RWPE2 (cell line): Measurements from ENCODE around the gene POLL.

Source experiments
- ATAC-seq: fragments of 200-7000 bp; cut with Tn5 transposase; 3 replicates; pipeline ENCODE4 v1.9.1; 2021; ENCODE audit warnings: low read depth
- DNase-seq: peaks from one replicate; pipeline ENCODE4 v3.0.0-alpha.2; 2020; ENCODE audit warnings: low spot score
- H3K27ac ChIP-seq: fragments of 450-650 bp; 2 replicates; pipeline ENCODE4 v1.5.1; 2017; ENCODE audit warnings: mild to moderate bottlenecking; ENCODE audit not compliant: poor library complexity, severe bottlenecking
- H3K27me3 ChIP-seq: fragments of 250-450 bp; sonication (Bioruptor Pico); 2 replicates; pipeline ENCODE4 v1.5.1; 2021; ENCODE audit warnings: mild to moderate bottlenecking, moderate library complexity; ENCODE audit not compliant: insufficient read depth, poor library complexity, severe bottlenecking
- H3K36me3 ChIP-seq: fragments of 250-450 bp; sonication (Bioruptor Pico); 2 replicates; pipeline ENCODE4 v1.5.1; 2020; ENCODE audit warnings: low read depth, mild to moderate bottlenecking, moderate library complexity
- H3K4me1 ChIP-seq: fragments of 250-450 bp; sonication (Bioruptor Pico); 2 replicates; pipeline ENCODE4 v1.5.1; 2021; ENCODE audit warnings: mild to moderate bottlenecking, moderate library complexity; ENCODE audit not compliant: insufficient read depth, poor library complexity, severe bottlenecking
- H3K4me3 ChIP-seq: fragments of 250-450 bp; sonication (Bioruptor Pico); 2 replicates; pipeline ENCODE4 v1.5.1; 2021; ENCODE audit warnings: mild to moderate bottlenecking, moderate library complexity; ENCODE audit not compliant: severe bottlenecking
- H3K9me3 ChIP-seq: fragments of 250-450 bp; sonication (Bioruptor Pico); 2 replicates; pipeline ENCODE4 v1.5.1; 2021; ENCODE audit warnings: mild to moderate bottlenecking, moderate library complexity; ENCODE audit not compliant: severe bottlenecking
- CTCF ChIP-seq: fragments of 450-650 bp; IDR thresholded peaks from one replicate; pipeline ENCODE4 v1.5.1; 2017; ENCODE audit warnings: mild to moderate bottlenecking, moderate library complexity; ENCODE audit not compliant: poor library complexity, severe bottlenecking

The POLL gene

GRCh38 chr10:101611096-101611905 lies 23.2 kb upstream of the POLL start:
- no peaks in the 10 kb centered on the region for H3K9me3 ChIP-seq
- H3K27ac ChIP-seq, result no peak overlapping the region
- no peak overlapping the region for H3K4me3 ChIP-seq
- TF ChIP-seq CTCF, result no peak
- no peaks in the 10 kb centered on the region for H3K4me1 ChIP-seq
- H3K27me3 ChIP-seq, result no peaks in the 10 kb centered on the region
- DNase-seq, result no peak
- ATAC-seq, result peak; percentile 49; the same call in 1 of the 3 replicates
- H3K36me3 ChIP-seq, result peaks cover 23% of the 10 kb centered on the region

DNA sequence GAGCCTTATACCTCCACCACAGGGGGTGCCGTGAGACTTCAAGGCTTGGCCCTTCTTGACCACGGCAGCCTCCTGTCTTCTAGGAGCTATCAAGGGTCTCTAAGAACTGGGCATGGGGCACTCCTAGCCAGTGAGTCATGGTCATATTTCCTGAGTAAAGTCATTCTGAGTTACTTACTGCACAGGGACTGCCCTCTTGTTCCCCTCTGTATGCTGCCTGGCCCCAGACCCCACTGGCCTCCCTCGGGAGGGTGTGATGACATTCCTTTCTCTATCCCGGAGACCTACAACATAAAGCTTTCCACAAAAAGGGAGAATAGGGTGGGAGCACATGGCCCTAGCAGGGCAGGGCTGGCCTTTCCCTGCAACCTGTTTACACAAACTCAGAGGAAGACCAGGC lies 21.4 kb upstream of the POLL start:
- Histone ChIP-seq H3K4me1 (no peaks in the 10 kb centered on the region), H3K9me3 (no peaks in the 10 kb centered on the region), H3K27me3 (no peaks in the 10 kb centered on the region), H3K36me3 (peaks cover 30% of the 10 kb centered on the region), H3K4me3 (no peak overlapping the region), H3K27ac (no peak overlapping the region)
- no peak for TF ChIP-seq CTCF
- ATAC-seq (no peak), DNase-seq (no peak)

- no peak overlapping the region for H3K27ac ChIP-seq
- H3K27me3 ChIP-seq, result no peaks in the 10 kb centered on the region
- H3K4me1 ChIP-seq, result no peaks in the 10 kb centered on the region
- no peak for TF ChIP-seq CTCF
- H3K9me3 ChIP-seq, result no peaks in the 10 kb centered on the region
- DNase-seq (no peak), ATAC-seq (no peak)
- H3K36me3 ChIP-seq, result peaks cover 32% of the 10 kb centered on the region
- H3K4me3 ChIP-seq, result no peak overlapping the region
Measured at GRCh38 chr10:101607124-101607523, 19.1 kb upstream of the POLL start.

DNA sequence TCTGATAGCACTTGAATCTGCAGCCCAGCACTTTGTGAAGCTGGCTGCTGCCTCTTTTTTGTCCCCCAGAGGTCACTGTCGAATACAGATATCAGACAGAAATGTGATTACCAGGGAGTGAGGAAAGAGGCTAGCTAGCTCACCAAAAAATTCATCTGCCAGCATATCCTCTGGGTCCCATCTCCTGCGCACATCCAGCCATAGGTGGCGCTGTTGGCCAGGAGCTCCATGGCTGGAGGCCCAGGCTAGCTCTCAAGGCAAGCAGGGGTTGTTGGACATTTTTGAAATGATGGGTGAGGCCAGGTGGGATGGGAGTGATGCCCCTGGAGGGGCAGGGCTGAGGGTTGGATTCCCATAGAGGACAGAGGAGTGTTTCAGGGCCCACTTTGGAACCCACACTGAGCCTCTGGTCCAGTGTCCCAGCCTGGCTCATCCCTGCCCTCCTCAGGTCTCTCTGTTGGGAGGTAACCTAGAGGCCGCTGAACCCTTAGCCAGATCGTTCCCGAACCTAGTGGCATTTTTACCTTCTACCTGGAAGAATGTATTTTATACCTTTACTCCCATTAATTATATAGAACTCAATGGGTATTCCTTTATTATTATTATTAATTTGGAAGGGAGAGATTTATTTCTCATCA lies 14.8 kb upstream of the POLL start:
- Histone ChIP-seq H3K4me1 (no peaks in the 10 kb centered on the region), H3K27me3 (no peaks in the 10 kb centered on the region), H3K4me3 (no peak overlapping the region), H3K9me3 (no peaks in the 10 kb centered on the region), H3K27ac (no peak overlapping the region), H3K36me3 (peaks cover 10% of the 10 kb centered on the region; the same call in 1 of the 2 replicates)
- peak; percentile 83 for ATAC-seq
- DNase-seq, result peak; percentile 37
- TF ChIP-seq CTCF, result peak; percentile 67

DNA sequence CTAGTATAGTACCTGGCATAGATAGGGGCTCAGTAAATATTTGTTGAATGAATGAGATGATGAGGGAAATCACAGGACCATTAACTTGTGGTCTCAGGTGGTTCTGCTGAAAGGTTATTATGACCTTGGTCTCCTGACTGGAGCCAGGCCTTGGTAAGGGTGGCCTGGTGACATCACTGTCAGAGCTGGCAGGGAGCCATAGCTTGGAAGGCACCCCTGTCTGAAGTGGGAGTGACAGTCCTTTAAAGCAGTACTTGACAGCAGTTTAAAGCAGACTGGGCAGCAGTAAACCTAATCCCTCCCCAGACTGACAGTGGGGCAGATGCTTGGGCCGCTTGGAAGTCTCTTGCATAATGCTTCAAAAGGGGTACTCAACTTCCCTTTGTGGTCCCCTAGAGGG lies 13.5 kb upstream of the POLL start:
- no peak overlapping the region for H3K4me3 ChIP-seq
- ATAC-seq, result no peak
- TF ChIP-seq CTCF, result no peak
- DNase-seq, result peak; percentile 9
- H3K9me3 ChIP-seq, result no peaks in the 10 kb centered on the region
- H3K36me3 ChIP-seq, result peaks cover 18% of the 10 kb centered on the region
- H3K27ac ChIP-seq, result no peak overlapping the region
- no peaks in the 10 kb centered on the region for H3K27me3 ChIP-seq
- H3K4me1 ChIP-seq, result no peaks in the 10 kb centered on the region
